ENCODE measurements around the gene PHKB. TPM values are rescaled to one million over a fixed set of nuclear protein-coding genes. Genes with fewer than 3 reads are reported as not detected.

The PHKB gene
- polyA plus RNA-seq, 1 donor (not counting 4 experiments of a cell fraction or from before 2014, with no cell fraction given): 71.7 TPM

- H3K79me2 ChIP-seq (ENCODE audit: control insufficient read depth, insufficient read depth, low read length): no peaks in the 10 kb centered on the region
- no peak overlapping the region for H3K4me3 ChIP-seq (ENCODE audit: control insufficient read depth in 2 of 3, extremely low read depth in 1 of 3, insufficient read depth in 2 of 3, low read depth in 1 of 3, low read length in 3 of 3)
- no peaks in the 10 kb centered on the region for H3K9me1 ChIP-seq (ENCODE audit: control insufficient read depth, extremely low read depth, insufficient read depth, low read length)
- no peak overlapping the region for H3K27ac ChIP-seq (ENCODE audit: control insufficient read depth, insufficient read depth, low read length)
- TF ChIP-seq EZH2 (IDR thresholded peaks at IDR 0.05; ENCODE audit: low read length) (no peak), CTCF (optimal IDR thresholded peaks at IDR 0.05 in 1 of 3, IDR thresholded peaks at IDR 0.05 in 1 of 3, conservative IDR thresholded peaks at IDR 0.05 in 1 of 3; ENCODE audit: extremely low read depth in 1 of 3, insufficient read depth in 2 of 3, low read length in 3 of 3) (no peak)
- no peak overlapping the region for H3K4me2 ChIP-seq (ENCODE audit: control insufficient read depth, extremely low read depth, insufficient read depth, low read depth, low read length)
- no peaks in the 10 kb centered on the region for H3K27me3 ChIP-seq (ENCODE audit: control insufficient read depth, extremely low read depth, insufficient read depth, low read length)
- no peaks in the 10 kb centered on the region for H3K4me1 ChIP-seq (ENCODE audit: control insufficient read depth, extremely low read depth, insufficient read depth, low read length)
- no peak overlapping the region for H3K9ac ChIP-seq (ENCODE audit: control insufficient read depth, extremely low read depth, insufficient read depth, low read length)
- no peaks in the 10 kb centered on the region for H4K20me1 ChIP-seq (ENCODE audit: control insufficient read depth, extremely low read depth, insufficient read depth, low read length)
- peaks cover 8 to 15% of the 10 kb centered on the region in 2 experiments for H3K36me3 ChIP-seq (ENCODE audit: control insufficient read depth in 2 of 2, extremely low read depth in 1 of 2, insufficient read depth in 2 of 2, low read length in 2 of 2)
- no peak overlapping the region for H2AFZ ChIP-seq (ENCODE audit: control insufficient read depth, low read length)
- dilution Hi-C loops (cut with MboI; ENCODE audit: extremely low pct_ligation_motif_present, low sequenced_read_pairs): no loop called here
- FAIRE-seq (no peak), DNase-seq (ENCODE audit: low read depth, low spot score) (no peak)
- no peaks in the 10 kb centered on the region for H3K9me3 ChIP-seq (ENCODE audit: control insufficient read depth, low read depth, low read length)
These were observed 12.1 kb upstream of the PHKB start for GRCh38 chr16:47448830-47449575.

DNA sequence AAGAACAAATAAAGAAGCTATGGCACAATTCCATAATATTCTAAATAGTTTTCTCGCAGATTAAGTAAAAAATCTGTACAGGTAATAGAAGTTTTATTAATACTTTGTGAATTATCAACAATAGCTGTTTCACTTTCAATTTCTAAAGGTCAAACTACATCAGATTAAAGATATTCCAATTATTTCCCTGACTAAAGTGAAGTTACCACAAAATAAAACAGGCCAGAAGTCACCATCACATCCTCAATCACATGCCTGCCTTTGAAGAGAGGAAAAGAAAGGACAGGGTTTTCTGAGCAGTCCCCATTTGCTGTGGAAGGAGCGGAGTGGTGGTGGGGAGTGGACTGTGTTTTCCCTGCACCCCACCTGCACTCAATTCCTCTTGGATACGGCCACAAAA, 11.3 kb upstream of the PHKB start:
- FAIRE-seq (no peak), DNase-seq (ENCODE audit: low read depth, low spot score) (no peak)
- Histone ChIP-seq H3K36me3 (ENCODE audit: control insufficient read depth in 2 of 2, extremely low read depth in 1 of 2, insufficient read depth in 2 of 2, low read length in 2 of 2) (peaks cover 8 to 15% of the 10 kb centered on the region in 2 experiments), H2AFZ (ENCODE audit: control insufficient read depth, low read length) (no peak overlapping the region), H3K9me3 (ENCODE audit: control insufficient read depth, low read depth, low read length) (no peaks in the 10 kb centered on the region), H3K9ac (ENCODE audit: control insufficient read depth, extremely low read depth, insufficient read depth, low read length) (no peak overlapping the region), H3K4me3 (ENCODE audit: control insufficient read depth in 2 of 3, extremely low read depth in 1 of 3, insufficient read depth in 2 of 3, low read depth in 1 of 3, low read length in 3 of 3) (no peak overlapping the region), H3K9me1 (ENCODE audit: control insufficient read depth, extremely low read depth, insufficient read depth, low read length) (no peaks in the 10 kb centered on the region), H4K20me1 (ENCODE audit: control insufficient read depth, extremely low read depth, insufficient read depth, low read length) (no peaks in the 10 kb centered on the region), H3K27ac (ENCODE audit: control insufficient read depth, insufficient read depth, low read length) (no peak overlapping the region), H3K79me2 (ENCODE audit: control insufficient read depth, insufficient read depth, low read length) (no peaks in the 10 kb centered on the region), H3K27me3 (ENCODE audit: control insufficient read depth, extremely low read depth, insufficient read depth, low read length) (no peaks in the 10 kb centered on the region), H3K4me1 (ENCODE audit: control insufficient read depth, extremely low read depth, insufficient read depth, low read length) (no peaks in the 10 kb centered on the region), H3K4me2 (ENCODE audit: control insufficient read depth, extremely low read depth, insufficient read depth, low read depth, low read length) (no peak overlapping the region)
- dilution Hi-C loops (cut with MboI; ENCODE audit: extremely low pct_ligation_motif_present, low sequenced_read_pairs): no loop called here
- TF ChIP-seq EZH2 (IDR thresholded peaks at IDR 0.05; ENCODE audit: low read length): no peak
- no peak for TF ChIP-seq CTCF (optimal IDR thresholded peaks at IDR 0.05 in 1 of 3, IDR thresholded peaks at IDR 0.05 in 1 of 3, conservative IDR thresholded peaks at IDR 0.05 in 1 of 3; ENCODE audit: extremely low read depth in 1 of 3, insufficient read depth in 2 of 3, low read length in 3 of 3)
